Keratinocyte (primary cell): ENCODE data around the gene PWWP2A. TPM values are rescaled to one million over a fixed set of nuclear protein-coding genes. Genes with fewer than 3 reads are reported as not detected.
A peak's percentile ranks its signal among the peaks of the same experiment; 100 is the strongest.

Experiments used
- DNase-seq: peaks from one replicate; pipeline ENCODE4 v3.0.0-alpha.2; 2011; ENCODE audit warnings: low read depth, missing footprints, low spot score
- FAIRE-seq: peaks from 2 replicates; lab custom pipeline; 2011; peaks lifted over from hg19 to GRCh38; lab: Jason Lieb, UNC
- H2AFZ ChIP-seq: 2 replicates; pipeline ENCODE4 v1.6.0; 2012; ENCODE audit warnings: low read length, control low read depth, inconsistent platforms; ENCODE audit not compliant: control insufficient read depth
- H3K27ac ChIP-seq: 2 replicates; pipeline ENCODE4 v1.5.1; 2011; ENCODE audit warnings: low read length; ENCODE audit not compliant: control insufficient read depth, insufficient read depth
- H3K27me3 ChIP-seq: 3 replicates; pipeline ENCODE4 v1.6.0; 2011; ENCODE audit warnings: low read length; ENCODE audit not compliant: control insufficient read depth, insufficient read depth; ENCODE audit errors: extremely low read depth
- H3K36me3 ChIP-seq, 2 experiments: 2 replicates in 1 of 2; 3 replicates in 1 of 2; pipeline ENCODE4 v1.5.1; 2011; ENCODE audit warnings: low read length in 2 of 2, mild to moderate bottlenecking in 1 of 2; ENCODE audit not compliant: control insufficient read depth in 2 of 2, insufficient read depth in 2 of 2; ENCODE audit errors: extremely low read depth in 1 of 2
- H3K4me1 ChIP-seq: 3 replicates; pipeline ENCODE4 v1.5.1; 2011; ENCODE audit warnings: low read length; ENCODE audit not compliant: control insufficient read depth, insufficient read depth; ENCODE audit errors: extremely low read depth
- H3K4me2 ChIP-seq: 3 replicates; pipeline ENCODE4 v1.6.0; 2011; ENCODE audit warnings: low read depth, low read length; ENCODE audit not compliant: control insufficient read depth, insufficient read depth; ENCODE audit errors: extremely low read depth
- H3K4me3 ChIP-seq, 3 experiments: fragments of 200-600 bp in 1 of 3; sonication (generic) in 1 of 3; 2 replicates in 2 of 3; 3 replicates in 1 of 3; pipeline ENCODE4 v1.5.1; 2011 to 2016; ENCODE audit warnings: low read length in 3 of 3, mild to moderate bottlenecking in 3 of 3, control low read depth in 2 of 3, inconsistent platforms in 1 of 3, low read depth in 1 of 3, mixed read lengths in 1 of 3, mixed run types in 1 of 3, moderate library complexity in 1 of 3; ENCODE audit not compliant: control insufficient read depth in 2 of 3, insufficient read depth in 2 of 3; ENCODE audit errors: extremely low read depth in 1 of 3
- H3K79me2 ChIP-seq: 2 replicates; pipeline ENCODE4 v1.6.0; 2012; ENCODE audit warnings: low read length; ENCODE audit not compliant: control insufficient read depth, insufficient read depth
- H3K9ac ChIP-seq: 3 replicates; pipeline ENCODE4 v1.6.0; 2011; ENCODE audit warnings: low read length; ENCODE audit not compliant: control insufficient read depth, insufficient read depth; ENCODE audit errors: extremely low read depth
- H3K9me1 ChIP-seq: 3 replicates; pipeline ENCODE4 v1.6.0; 2011; ENCODE audit warnings: low read length; ENCODE audit not compliant: control insufficient read depth, insufficient read depth; ENCODE audit errors: extremely low read depth
- H3K9me3 ChIP-seq: 2 replicates; pipeline ENCODE4 v1.5.1; 2012; ENCODE audit warnings: low read depth, low read length; ENCODE audit not compliant: control insufficient read depth
- H4K20me1 ChIP-seq: 3 replicates; pipeline ENCODE4 v1.6.0; 2011; ENCODE audit warnings: low read length; ENCODE audit not compliant: control insufficient read depth, insufficient read depth; ENCODE audit errors: extremely low read depth
- CTCF ChIP-seq, 3 experiments: IDR thresholded peaks in 1 of 3; conservative IDR thresholded peaks in 1 of 3; optimal IDR thresholded peaks in 1 of 3; 2 replicates in 2 of 3; 3 replicates in 1 of 3; pipeline versions ENCODE3 to v1.5.1; 2011; ENCODE audit warnings: low read length in 3 of 3, mild to moderate bottlenecking in 3 of 3, moderate library complexity in 2 of 3, control low read depth in 1 of 3, inconsistent platforms in 1 of 3; ENCODE audit not compliant: insufficient read depth in 2 of 3; ENCODE audit errors: extremely low read depth in 1 of 3
- EZH2 ChIP-seq: IDR thresholded peaks from one replicate; pipeline ENCODE4 v1.6.1; 2012; ENCODE audit warnings: inconsistent platforms, mild to moderate bottlenecking, low read length, moderate library complexity
- dilution Hi-C: fragments of 300-500 bp; cut with MboI; formaldehyde crosslinking; loops from one replicate; pipeline ENCODE4 v1.7.0; 2020; ENCODE audit warnings: low sequenced_read_pairs; ENCODE audit not compliant: extremely low pct_ligation_motif_present
- polyA plus RNA-seq, 5 experiments: library from polyadenylated mRNA; depleted of rRNA in 3 of 5; stranded (reverse) in 3 of 5; stranded (forward) in 1 of 5; unstranded in 1 of 5; fragments of >200 nt; gene quantifications; 1 replicate in 1 of 5; 2 replicates in 3 of 5; 3 replicates in 1 of 5; pipeline versions ENCODE4 v1.2.1 to v1.2.3, GENCODE V29; 2011 to 2012; ENCODE audit warnings: missing spikeins in 2 of 5, low read depth in 1 of 5, low replicate concordance in 1 of 5

The PWWP2A gene
- polyA plus RNA-seq, 1 donor (not counting 4 experiments of a cell fraction or from before 2014, with no cell fraction given): 13.1 TPM

GRCh38 chr5:160133918-160134304 lies 14.7 kb upstream of the PWWP2A start:
- Histone ChIP-seq H3K27ac (no peak overlapping the region), H3K79me2 (no peaks in the 10 kb centered on the region), H4K20me1 (no peaks in the 10 kb centered on the region), H3K9me3 (no peaks in the 10 kb centered on the region), H3K4me3 (no peak overlapping the region), H3K4me1 (no peaks in the 10 kb centered on the region), H3K4me2 (no peak overlapping the region), H3K9ac (no peak overlapping the region), H3K27me3 (no peaks in the 10 kb centered on the region), H2AFZ (no peak overlapping the region), H3K36me3 (no peaks in the 10 kb centered on the region), H3K9me1 (no peaks in the 10 kb centered on the region)
- dilution Hi-C loops: no loop called here
- DNase-seq: no peak
- no peak for FAIRE-seq
- TF ChIP-seq EZH2 (no peak), CTCF (optimal IDR thresholded peaks at IDR 0.05 in 1 of 3, IDR thresholded peaks at IDR 0.05 in 1 of 3, conservative IDR thresholded peaks at IDR 0.05 in 1 of 3; ENCODE audit: extremely low read depth in 1 of 3, insufficient read depth in 2 of 3, low read length in 3 of 3) (no peak)

- Histone ChIP-seq H3K27me3 (no peaks in the 10 kb centered on the region), H3K9me1 (no peaks in the 10 kb centered on the region), H3K9ac (no peak overlapping the region), H2AFZ (peak overlapping the region; percentile 6), H3K4me3 (no peak overlapping the region), H3K27ac (no peak overlapping the region), H3K79me2 (no peaks in the 10 kb centered on the region), H3K4me1 (no peaks in the 10 kb centered on the region), H3K4me2 (no peak overlapping the region), H4K20me1 (no peaks in the 10 kb centered on the region), H3K9me3 (no peaks in the 10 kb centered on the region), H3K36me3 (no peaks in the 10 kb centered on the region)
- dilution Hi-C loops: no loop called here
- TF ChIP-seq CTCF (optimal IDR thresholded peaks at IDR 0.05 in 1 of 3, IDR thresholded peaks at IDR 0.05 in 1 of 3, conservative IDR thresholded peaks at IDR 0.05 in 1 of 3; ENCODE audit: extremely low read depth in 1 of 3, insufficient read depth in 2 of 3, low read length in 3 of 3) (no peak), EZH2 (no peak)
- no peak for DNase-seq
- no peak for FAIRE-seq
These were observed 14.0 kb upstream of the PWWP2A start for GRCh38 chr5:160133071-160133917.
